OCI-LY1 (cell line): ENCODE measurements around the gene STEAP1B.
"Not testable (repeated sequence)": the region's sequence is repeated elsewhere in the genome, so short reads cannot be mapped to it uniquely, and the experiment has no call there.

ENCODE experiments used
- EZH2 ChIP-seq: fragments of 200-600 bp; sonication (generic), shearing (Covaris generic); IDR thresholded peaks from 2 replicates; pipeline ENCODE4 v1.8.0; 2017; ENCODE audit warnings: borderline replicate concordance, mixed run types, mild to moderate bottlenecking, antibody characterized with exemption, low read length, moderate library complexity, mixed read lengths
- TF ChIP-seq, protein P1 (sequence below): fragments of 200-600 bp; sonication (generic), shearing (Covaris generic); IDR thresholded peaks from 2 replicates; pipeline ENCODE4 v1.5.1; 2017; ENCODE audit warnings: mild to moderate bottlenecking, antibody characterized with exemption, low read length, moderate library complexity, mixed read lengths

GRCh38 chr7:22507320-22507719, 7.3 kb upstream of the STEAP1B start:
- TF ChIP-seq, protein P1, sequence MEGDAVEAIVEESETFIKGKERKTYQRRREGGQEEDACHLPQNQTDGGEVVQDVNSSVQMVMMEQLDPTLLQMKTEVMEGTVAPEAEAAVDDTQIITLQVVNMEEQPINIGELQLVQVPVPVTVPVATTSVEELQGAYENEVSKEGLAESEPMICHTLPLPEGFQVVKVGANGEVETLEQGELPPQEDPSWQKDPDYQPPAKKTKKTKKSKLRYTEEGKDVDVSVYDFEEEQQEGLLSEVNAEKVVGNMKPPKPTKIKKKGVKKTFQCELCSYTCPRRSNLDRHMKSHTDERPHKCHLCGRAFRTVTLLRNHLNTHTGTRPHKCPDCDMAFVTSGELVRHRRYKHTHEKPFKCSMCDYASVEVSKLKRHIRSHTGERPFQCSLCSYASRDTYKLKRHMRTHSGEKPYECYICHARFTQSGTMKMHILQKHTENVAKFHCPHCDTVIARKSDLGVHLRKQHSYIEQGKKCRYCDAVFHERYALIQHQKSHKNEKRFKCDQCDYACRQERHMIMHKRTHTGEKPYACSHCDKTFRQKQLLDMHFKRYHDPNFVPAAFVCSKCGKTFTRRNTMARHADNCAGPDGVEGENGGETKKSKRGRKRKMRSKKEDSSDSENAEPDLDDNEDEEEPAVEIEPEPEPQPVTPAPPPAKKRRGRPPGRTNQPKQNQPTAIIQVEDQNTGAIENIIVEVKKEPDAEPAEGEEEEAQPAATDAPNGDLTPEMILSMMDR = not testable (repeated sequence)
- not testable (repeated sequence) for TF ChIP-seq EZH2
